Activated naive CD8-positive, alpha-beta T cell (primary cell): ENCODE measurements around the gene DNAJC4.

Source experiments
- H3K27ac Mint-ChIP-seq: one replicate; pipeline ENCODE4 v1.8.0; 2021; ENCODE audit warnings: mixed read lengths
- H3K27me3 Mint-ChIP-seq: one replicate; pipeline ENCODE4 v1.8.0; 2021; ENCODE audit warnings: mixed read lengths
- H3K36me3 Mint-ChIP-seq: one replicate; pipeline ENCODE4 v1.8.0; 2021; ENCODE audit warnings: mixed read lengths
- H3K4me1 Mint-ChIP-seq: one replicate; pipeline ENCODE4 v1.8.0; 2021; ENCODE audit warnings: low read depth, mixed read lengths
- H3K4me3 Mint-ChIP-seq: one replicate; pipeline ENCODE4 v1.8.0; 2021; ENCODE audit warnings: mild to moderate bottlenecking, mixed read lengths
- H3K9me3 Mint-ChIP-seq: one replicate; pipeline ENCODE4 v1.8.0; 2021; ENCODE audit warnings: low read depth, mixed read lengths

Gene DNAJC4

GRCh38 chr11:64251753-64252002, 21.3 kb downstream of the DNAJC4 start:
- Mint-ChIP-seq H3K9me3 (no peaks in the 10 kb centered on the region), H3K4me1 (peaks cover 15% of the 10 kb centered on the region), H3K27me3 (no peaks in the 10 kb centered on the region), H3K4me3 (peak overlapping the region; percentile 89), H3K36me3 (no peaks in the 10 kb centered on the region), H3K27ac (peak overlapping the region; percentile 41)

DNA sequence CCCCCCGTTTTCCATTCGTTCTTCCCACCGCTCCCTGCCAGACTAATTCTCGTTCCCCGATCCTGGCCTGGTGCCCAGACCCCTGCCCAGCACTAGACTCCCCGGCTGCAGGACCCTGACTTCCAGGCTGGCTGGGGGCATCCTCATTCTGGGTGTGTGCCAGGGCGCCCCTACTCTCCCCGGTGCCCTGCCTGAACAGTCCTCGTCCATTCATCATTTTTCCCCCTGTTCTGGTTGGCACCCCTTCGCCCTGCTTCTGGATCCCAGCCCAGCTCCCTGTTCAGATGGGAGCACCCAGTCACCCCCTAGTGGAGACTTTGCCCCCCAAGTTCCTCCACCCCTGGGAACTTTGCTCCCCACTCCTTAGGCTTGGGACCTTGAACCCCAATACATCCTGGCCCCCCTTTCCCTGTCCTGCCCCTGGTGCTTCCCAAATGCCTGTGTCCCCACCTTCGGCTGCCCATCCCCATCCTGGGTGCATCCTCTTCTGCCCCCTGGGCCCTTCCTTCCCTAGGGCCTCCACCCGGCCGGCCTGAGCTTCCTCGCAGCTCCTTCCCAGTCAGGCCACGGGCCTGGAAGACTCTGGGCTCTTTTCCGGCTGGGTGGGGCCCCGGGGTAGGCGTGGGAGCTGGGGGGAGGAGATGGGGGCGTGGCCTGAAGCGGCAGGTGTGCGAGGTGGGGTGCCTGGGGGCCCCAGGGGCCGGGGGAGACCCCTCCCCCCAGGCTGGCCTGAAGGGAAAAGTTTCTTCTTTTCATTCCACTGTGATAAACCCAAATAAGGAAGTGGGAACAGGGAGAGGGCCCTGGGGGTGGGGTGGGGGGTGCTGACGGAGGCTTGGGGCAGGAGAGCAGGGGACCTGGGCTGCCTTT, 21.9 kb downstream of the DNAJC4 start:
- Mint-ChIP-seq H3K27me3 (no peaks in the 10 kb centered on the region), H3K4me1 (peaks cover 15% of the 10 kb centered on the region), H3K4me3 (peak overlapping the region; percentile 89), H3K27ac (peak overlapping the region; percentile 41), H3K36me3 (no peaks in the 10 kb centered on the region), H3K9me3 (no peaks in the 10 kb centered on the region)

GRCh38 chr11:64253043-64253442, 22.7 kb downstream of the DNAJC4 start:
- Mint-ChIP-seq H3K27ac (no peak overlapping the region), H3K4me3 (peak overlapping the region; percentile 32), H3K4me1 (peaks cover 12% of the 10 kb centered on the region), H3K9me3 (no peaks in the 10 kb centered on the region), H3K27me3 (no peaks in the 10 kb centered on the region), H3K36me3 (no peaks in the 10 kb centered on the region)

GRCh38 chr11:64253481-64253880, 23.1 kb downstream of the DNAJC4 start:
- peaks cover 12% of the 10 kb centered on the region for H3K4me1 Mint-ChIP-seq
- no peaks in the 10 kb centered on the region for H3K9me3 Mint-ChIP-seq
- H3K4me3 Mint-ChIP-seq, result peak overlapping the region; percentile 32
- H3K27me3 Mint-ChIP-seq, result no peaks in the 10 kb centered on the region
- H3K36me3 Mint-ChIP-seq, result no peaks in the 10 kb centered on the region
- no peak overlapping the region for H3K27ac Mint-ChIP-seq

- H3K9me3 Mint-ChIP-seq, result no peaks in the 10 kb centered on the region
Observed at GRCh38 chr11:64254326-64254725, 24.0 kb downstream of the DNAJC4 start.

DNA sequence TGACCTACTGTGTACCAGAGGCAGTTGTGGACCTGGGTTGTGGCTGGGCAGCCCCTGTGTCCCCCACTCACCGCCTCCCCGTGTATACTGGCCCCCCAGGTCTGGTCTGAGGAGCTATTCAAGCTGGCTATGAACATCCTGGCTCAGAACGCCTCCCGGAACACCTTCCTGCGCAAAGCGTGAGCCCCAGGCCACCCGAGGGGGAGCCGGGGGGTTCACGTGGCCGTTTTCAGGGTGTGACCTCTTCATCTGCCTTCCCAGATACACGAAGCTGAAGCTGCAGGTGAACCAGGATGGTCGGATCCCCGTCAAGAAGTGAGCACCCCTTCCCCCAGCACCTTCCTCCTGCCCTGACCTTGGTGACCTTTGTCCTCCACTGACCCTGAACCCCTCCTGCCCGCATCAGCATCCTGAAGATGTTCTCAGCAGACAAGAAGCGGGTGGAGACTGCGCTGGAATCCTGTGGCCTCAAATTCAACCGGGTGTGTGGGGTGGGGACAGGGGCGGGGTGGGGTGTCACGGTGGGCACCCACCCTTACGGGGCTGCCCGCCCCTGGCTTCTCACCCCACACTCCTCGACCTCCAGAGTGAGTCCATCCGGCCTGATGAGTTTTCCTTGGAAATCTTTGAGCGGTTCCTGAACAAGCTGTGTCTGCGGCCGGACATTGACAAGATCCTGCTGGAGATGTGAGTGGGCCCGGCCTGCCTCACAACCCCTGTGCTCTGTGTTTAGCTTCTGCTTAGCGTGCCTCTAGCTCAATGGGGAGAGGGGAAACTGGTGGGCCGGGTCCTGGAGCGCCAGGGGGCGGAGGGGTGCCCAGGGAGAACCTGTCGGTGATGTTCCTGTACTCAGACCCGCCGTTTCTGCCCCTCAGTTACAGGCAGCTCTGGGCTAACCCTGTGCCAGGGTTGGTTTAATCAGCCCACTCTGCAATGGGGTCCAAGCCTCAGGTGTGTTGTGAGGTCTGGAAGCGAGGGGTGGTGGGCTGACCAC, 25.1 kb downstream of the DNAJC4 start:
- H3K27ac Mint-ChIP-seq, result no peak overlapping the region
- no peaks in the 10 kb centered on the region for H3K27me3 Mint-ChIP-seq
- no peak overlapping the region for H3K4me3 Mint-ChIP-seq
- no peaks in the 10 kb centered on the region for H3K9me3 Mint-ChIP-seq
- H3K4me1 Mint-ChIP-seq, result peaks cover 16% of the 10 kb centered on the region
- peaks cover 5% of the 10 kb centered on the region for H3K36me3 Mint-ChIP-seq

More at GRCh38 chr11:64254326-64254725, 24.0 kb downstream of the DNAJC4 start:
- peaks cover 1% of the 10 kb centered on the region for H3K36me3 Mint-ChIP-seq
- H3K4me3 Mint-ChIP-seq, result no peak overlapping the region
- no peak overlapping the region for H3K27ac Mint-ChIP-seq
- H3K27me3 Mint-ChIP-seq, result no peaks in the 10 kb centered on the region
- H3K4me1 Mint-ChIP-seq, result peaks cover 12% of the 10 kb centered on the region

DNA sequence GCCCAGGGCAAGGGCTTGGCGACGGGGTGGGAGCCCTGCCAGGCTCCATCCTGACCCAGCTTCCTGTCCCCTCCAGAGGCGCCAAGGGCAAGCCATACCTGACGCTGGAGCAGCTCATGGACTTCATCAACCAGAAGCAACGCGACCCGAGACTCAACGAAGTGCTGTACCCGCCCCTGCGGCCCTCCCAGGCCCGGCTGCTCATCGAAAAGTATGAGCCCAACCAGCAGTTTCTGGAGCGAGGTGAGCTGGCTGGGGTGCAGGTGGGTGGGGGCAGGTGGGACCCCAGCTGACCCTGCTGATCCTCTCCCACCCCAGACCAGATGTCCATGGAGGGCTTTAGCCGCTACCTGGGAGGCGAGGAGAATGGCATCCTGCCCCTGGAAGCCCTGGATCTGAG, 26.0 kb downstream of the DNAJC4 start:
- Mint-ChIP-seq H3K4me1 (peaks cover 14% of the 10 kb centered on the region), H3K27ac (no peak overlapping the region), H3K36me3 (peaks cover 5% of the 10 kb centered on the region)

GRCh38 chr11:64258356-64258755, 28.0 kb downstream of the DNAJC4 start:
- Mint-ChIP-seq H3K27me3 (no peaks in the 10 kb centered on the region), H3K27ac (no peak overlapping the region), H3K4me3 (no peak overlapping the region), H3K36me3 (peaks cover 5% of the 10 kb centered on the region), H3K4me1 (peaks cover 7% of the 10 kb centered on the region), H3K9me3 (no peaks in the 10 kb centered on the region)

More for the DNA sequence above, 26.0 kb downstream of the DNAJC4 start:
- no peaks in the 10 kb centered on the region for H3K27me3 Mint-ChIP-seq
- H3K9me3 Mint-ChIP-seq, result no peaks in the 10 kb centered on the region
- H3K4me3 Mint-ChIP-seq, result no peak overlapping the region

DNA sequence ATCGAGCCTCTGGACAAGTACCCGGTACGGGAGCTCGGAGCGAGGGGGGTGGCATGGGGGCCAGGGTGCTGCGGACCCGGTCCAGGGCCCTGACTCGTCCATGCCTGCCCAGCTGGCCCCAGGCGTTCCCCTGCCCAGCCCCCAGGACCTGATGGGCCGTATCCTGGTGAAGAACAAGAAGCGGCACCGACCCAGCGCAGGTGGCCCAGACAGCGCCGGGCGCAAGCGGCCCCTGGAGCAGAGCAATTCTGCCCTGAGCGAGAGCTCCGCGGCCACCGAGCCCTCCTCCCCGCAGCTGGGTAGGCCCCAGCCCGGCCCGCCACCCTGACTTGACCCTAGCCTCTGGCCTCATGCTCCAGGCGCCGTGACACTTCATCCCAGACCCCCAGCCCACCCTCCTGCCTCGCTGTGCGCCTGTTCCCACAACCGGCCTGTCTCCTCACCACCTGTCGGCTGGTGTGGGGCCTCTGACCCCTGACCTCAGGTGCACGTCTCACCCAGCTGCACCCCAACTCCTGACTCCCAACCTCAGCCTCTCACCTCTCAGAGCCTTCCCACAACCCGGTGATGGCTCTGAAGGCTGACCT, 28.7 kb downstream of the DNAJC4 start:
- peaks cover 7% of the 10 kb centered on the region for H3K4me1 Mint-ChIP-seq
- no peak overlapping the region for H3K27ac Mint-ChIP-seq
- peaks cover 5% of the 10 kb centered on the region for H3K36me3 Mint-ChIP-seq
- H3K27me3 Mint-ChIP-seq, result no peaks in the 10 kb centered on the region
- H3K4me3 Mint-ChIP-seq, result no peak overlapping the region
- H3K9me3 Mint-ChIP-seq, result no peaks in the 10 kb centered on the region

DNA sequence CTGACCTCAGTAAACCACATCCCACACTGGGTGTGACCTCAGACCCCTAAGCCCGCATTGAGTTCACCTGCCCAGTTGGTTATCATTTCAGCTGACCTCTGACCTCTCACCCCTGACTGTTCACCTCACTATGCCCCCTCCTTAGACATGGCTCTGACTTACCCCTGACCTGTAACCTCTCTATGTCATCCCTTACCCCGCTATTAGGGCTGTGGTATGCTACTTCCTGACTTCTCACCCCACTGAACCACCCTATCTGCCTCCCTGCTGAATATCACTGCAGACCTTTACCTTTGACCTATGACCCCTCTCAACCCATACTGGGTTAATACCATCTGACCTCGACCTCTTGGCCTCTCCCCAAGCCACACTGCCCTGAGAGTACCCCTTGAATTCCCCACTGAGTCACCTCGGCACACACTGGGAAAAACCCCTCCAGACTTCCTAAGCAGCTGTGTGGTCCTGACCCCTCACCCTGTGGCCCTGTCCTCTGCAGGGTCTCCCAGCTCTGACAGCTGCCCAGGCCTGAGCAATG, 29.3 kb downstream of the DNAJC4 start:
- no peak overlapping the region for H3K27ac Mint-ChIP-seq
- H3K27me3 Mint-ChIP-seq, result no peaks in the 10 kb centered on the region
- peaks cover 5% of the 10 kb centered on the region for H3K36me3 Mint-ChIP-seq
- H3K4me3 Mint-ChIP-seq, result no peak overlapping the region
- H3K4me1 Mint-ChIP-seq, result peaks cover 7% of the 10 kb centered on the region
- no peaks in the 10 kb centered on the region for H3K9me3 Mint-ChIP-seq

GRCh38 chr11:64260147-64260708, 29.9 kb downstream of the DNAJC4 start:
- H3K4me3 Mint-ChIP-seq, result no peak overlapping the region
- H3K36me3 Mint-ChIP-seq, result peaks cover 5% of the 10 kb centered on the region
- H3K27ac Mint-ChIP-seq, result no peak overlapping the region
- no peaks in the 10 kb centered on the region for H3K27me3 Mint-ChIP-seq
- H3K9me3 Mint-ChIP-seq, result no peaks in the 10 kb centered on the region
- H3K4me1 Mint-ChIP-seq, result peaks cover 7% of the 10 kb centered on the region

DNA sequence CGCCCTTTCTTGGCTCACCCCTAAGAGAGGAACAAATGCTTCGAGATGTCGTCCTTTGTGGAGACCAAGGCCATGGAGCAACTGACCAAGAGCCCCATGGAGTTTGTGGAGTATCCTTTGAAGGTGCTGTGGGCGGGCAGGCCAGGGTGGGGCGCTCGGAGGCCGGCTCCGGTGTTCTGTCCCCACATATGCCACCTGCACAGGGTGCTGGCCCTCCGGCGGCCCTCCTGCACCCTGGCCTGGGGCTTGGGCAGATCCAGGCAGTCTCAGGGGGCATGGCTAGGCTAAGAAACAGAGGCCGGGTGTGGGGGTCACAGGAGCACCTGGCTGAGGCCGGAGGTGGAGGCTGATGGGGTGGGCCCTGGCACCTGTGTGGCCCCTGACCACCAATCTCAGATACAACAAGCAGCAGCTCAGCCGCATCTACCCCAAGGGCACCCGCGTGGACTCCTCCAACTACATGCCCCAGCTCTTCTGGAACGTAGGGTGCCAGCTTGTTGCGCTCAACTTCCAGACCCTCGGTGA, 31.3 kb downstream of the DNAJC4 start:
- no peaks in the 10 kb centered on the region for H3K9me3 Mint-ChIP-seq
- no peak overlapping the region for H3K4me3 Mint-ChIP-seq
- no peak overlapping the region for H3K27ac Mint-ChIP-seq
- peaks cover 7% of the 10 kb centered on the region for H3K4me1 Mint-ChIP-seq
- peaks cover 5% of the 10 kb centered on the region for H3K36me3 Mint-ChIP-seq
- H3K27me3 Mint-ChIP-seq, result no peaks in the 10 kb centered on the region

DNA sequence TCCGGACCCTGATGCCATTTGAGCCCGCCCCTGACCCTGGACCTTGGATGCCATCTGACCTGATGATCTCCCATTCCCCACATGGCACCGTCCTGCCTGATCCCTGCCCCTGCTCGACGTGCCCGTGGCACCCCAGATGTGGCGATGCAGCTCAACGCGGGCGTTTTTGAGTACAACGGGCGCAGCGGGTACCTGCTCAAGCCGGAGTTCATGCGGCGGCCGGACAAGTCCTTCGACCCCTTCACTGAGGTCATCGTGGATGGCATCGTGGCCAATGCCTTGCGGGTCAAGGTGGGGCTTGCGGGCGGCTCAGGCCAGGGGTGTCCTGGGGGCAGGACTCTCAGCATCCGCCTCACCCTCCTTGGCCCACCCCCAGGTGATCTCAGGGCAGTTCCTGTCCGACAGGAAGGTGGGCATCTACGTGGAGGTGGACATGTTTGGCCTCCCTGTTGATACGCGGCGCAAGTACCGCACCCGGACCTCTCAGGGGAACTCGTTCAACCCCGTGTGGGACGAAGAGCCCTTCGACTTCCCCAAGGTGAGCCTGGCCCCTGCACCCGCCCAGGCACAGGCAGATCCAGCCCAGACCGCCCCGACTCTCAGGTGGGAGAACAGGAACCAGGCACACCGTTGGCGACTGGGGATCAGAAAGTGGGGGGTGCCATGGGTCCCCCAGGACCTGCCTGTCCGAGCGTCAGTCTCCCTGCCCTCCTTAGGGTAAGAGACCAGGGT, 32.1 kb downstream of the DNAJC4 start:
- no peak overlapping the region for H3K4me3 Mint-ChIP-seq
- no peaks in the 10 kb centered on the region for H3K27me3 Mint-ChIP-seq
- H3K9me3 Mint-ChIP-seq, result no peaks in the 10 kb centered on the region
- no peak overlapping the region for H3K27ac Mint-ChIP-seq
- H3K4me1 Mint-ChIP-seq, result peaks cover 7% of the 10 kb centered on the region
- H3K36me3 Mint-ChIP-seq, result peaks cover 5% of the 10 kb centered on the region
